HEK293T (cell line): ENCODE data around the gene DECR2.

ENCODE experiments used
- ARNT ChIP-seq: fragments of 450-650 bp; IDR thresholded peaks from 2 replicates; pipeline ENCODE4 v1.6.1; 2017; ENCODE audit warnings: mild to moderate bottlenecking
- BHLHE40 ChIP-seq: fragments of 450-650 bp; IDR thresholded peaks from 2 replicates; pipeline ENCODE4 v1.6.1; 2016; ENCODE audit warnings: mild to moderate bottlenecking, moderate library complexity, borderline replicate concordance
- CTBP1 ChIP-seq: fragments of 450-650 bp; IDR thresholded peaks from 2 replicates; pipeline ENCODE4 v1.6.1; 2016; ENCODE audit warnings: borderline replicate concordance
- ELF4 ChIP-seq: fragments of 450-650 bp; IDR thresholded peaks from 2 replicates; pipeline ENCODE4 v1.6.1; 2017; ENCODE audit warnings: antibody characterized with exemption
- FOXA1 ChIP-seq: fragments of 450-650 bp; IDR thresholded peaks from 2 replicates; pipeline ENCODE4 v1.6.1; 2016; ENCODE audit warnings: mild to moderate bottlenecking
- FOXK2 ChIP-seq: fragments of 450-650 bp; IDR thresholded peaks from 2 replicates; pipeline ENCODE4 v1.6.1; 2016; ENCODE audit warnings: mild to moderate bottlenecking
- FOXM1 ChIP-seq: fragments of 450-650 bp; IDR thresholded peaks from 2 replicates; pipeline ENCODE4 v1.6.1; 2017; ENCODE audit warnings: mild to moderate bottlenecking, borderline replicate concordance
- HDGF ChIP-seq: fragments of 450-650 bp; IDR thresholded peaks from 2 replicates; pipeline ENCODE4 v1.6.1; 2017; ENCODE audit warnings: antibody characterized with exemption, borderline replicate concordance
- NFRKB ChIP-seq: fragments of 450-650 bp; IDR thresholded peaks from 2 replicates; pipeline ENCODE4 v1.6.1; 2016; ENCODE audit warnings: mild to moderate bottlenecking, moderate library complexity
- SP1 ChIP-seq: fragments of 450-650 bp; IDR thresholded peaks from 2 replicates; pipeline ENCODE4 v1.6.1; 2017
- SUZ12 ChIP-seq: fragments of 450-650 bp; IDR thresholded peaks from 2 replicates; pipeline ENCODE4 v1.6.1; 2016; ENCODE audit warnings: mild to moderate bottlenecking
- TARDBP ChIP-seq: fragments of 450-650 bp; IDR thresholded peaks from 2 replicates; pipeline ENCODE4 v1.6.1; 2016
- TF ChIP-seq, protein P1 (sequence below): fragments of 450-650 bp; IDR thresholded peaks from 2 replicates; pipeline ENCODE4 v1.6.1; 2016

DNA sequence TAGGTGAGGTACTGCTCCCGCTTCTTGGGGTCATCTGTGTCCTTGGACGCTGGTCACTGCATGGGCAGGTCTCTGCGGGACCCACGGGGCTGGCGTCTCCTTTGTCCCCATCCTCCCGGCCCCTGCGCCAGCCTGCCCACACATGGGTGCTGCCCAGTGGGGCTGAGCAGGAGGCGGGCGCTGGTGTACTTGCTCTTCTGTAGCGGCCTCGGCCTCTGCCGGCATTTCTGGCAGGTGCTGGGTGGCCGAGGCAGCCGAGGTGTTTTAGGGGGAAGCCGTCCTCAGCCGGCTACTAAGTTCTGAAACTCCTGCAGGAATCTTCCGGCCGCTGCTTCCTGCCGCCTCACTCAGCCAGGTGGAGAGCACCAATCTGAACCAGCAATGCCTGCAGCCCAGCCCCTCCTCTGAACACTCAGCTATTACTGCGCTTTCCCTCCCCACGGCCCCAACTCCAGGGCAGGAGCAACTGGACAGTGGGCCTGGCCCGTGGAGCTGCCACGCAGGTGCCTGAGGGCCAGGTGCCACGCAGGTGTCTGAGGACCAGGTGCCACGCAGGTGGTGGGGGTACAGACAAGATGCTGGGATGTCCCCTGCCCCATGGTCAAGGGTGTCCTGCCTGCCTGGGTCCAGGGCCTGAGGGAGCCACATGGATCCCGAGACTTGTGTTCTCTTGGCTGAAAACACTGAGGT is 10.0 kb downstream of the DECR2 start:
- TF ChIP-seq FOXM1 = no peak
- no peak for TF ChIP-seq TARDBP
- no peak for TF ChIP-seq SP1
- no peak for TF ChIP-seq NFRKB
- TF ChIP-seq, protein P1, sequence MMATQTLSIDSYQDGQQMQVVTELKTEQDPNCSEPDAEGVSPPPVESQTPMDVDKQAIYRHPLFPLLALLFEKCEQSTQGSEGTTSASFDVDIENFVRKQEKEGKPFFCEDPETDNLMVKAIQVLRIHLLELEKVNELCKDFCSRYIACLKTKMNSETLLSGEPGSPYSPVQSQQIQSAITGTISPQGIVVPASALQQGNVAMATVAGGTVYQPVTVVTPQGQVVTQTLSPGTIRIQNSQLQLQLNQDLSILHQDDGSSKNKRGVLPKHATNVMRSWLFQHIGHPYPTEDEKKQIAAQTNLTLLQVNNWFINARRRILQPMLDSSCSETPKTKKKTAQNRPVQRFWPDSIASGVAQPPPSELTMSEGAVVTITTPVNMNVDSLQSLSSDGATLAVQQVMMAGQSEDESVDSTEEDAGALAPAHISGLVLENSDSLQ = no peak
- TF ChIP-seq ELF4 = no peak
- TF ChIP-seq FOXK2 = no peak
- TF ChIP-seq SUZ12 = no peak
- no peak for TF ChIP-seq CTBP1
- TF ChIP-seq BHLHE40 = no peak
- no peak for TF ChIP-seq ARNT
- TF ChIP-seq HDGF = no peak
- TF ChIP-seq FOXA1 = no peak
